Gastroesophageal sphincter (tissue), 4 donors: ENCODE results near the gene XYLT1. TPM values are rescaled to one million over a fixed set of nuclear protein-coding genes. Genes with fewer than 3 reads are reported as not detected.

Experiments
- ATAC-seq: fragments of 150-250 bp; one replicate; pipeline ENCODE4 v1.9.1; 2016; ENCODE audit warnings: mild to moderate bottlenecking, moderate library complexity
- H3K27ac ChIP-seq, 4 donors: fragments of 200-600 bp; sonication (generic) in 3 of 4; 1 replicate in 3 of 4; 2 replicates in 1 of 4; pipeline ENCODE4 v1.5.1; 2016 to 2019
- H3K27me3 ChIP-seq: fragments of 200-600 bp; sonication (generic); one replicate; pipeline ENCODE4 v1.5.1; 2019
- H3K36me3 ChIP-seq, 2 donors: fragments of 200-600 bp; sonication (generic); one replicate each; pipeline ENCODE4 v1.5.1; 2019; ENCODE audit warnings: control low read depth in 1 of 2
- H3K4me1 ChIP-seq, 3 donors: fragments of 200-600 bp; sonication (generic); 1 replicate in 2 of 3; 2 replicates in 1 of 3; pipeline ENCODE4 v1.5.1; 2016 to 2019; ENCODE audit warnings: control low read depth in 2 of 3
- H3K4me3 ChIP-seq, 2 donors: fragments of 200-600 bp; sonication (generic); one replicate each; pipeline ENCODE4 v1.5.1; 2019; ENCODE audit warnings: mild to moderate bottlenecking in 1 of 2, moderate library complexity in 1 of 2
- H3K9me3 ChIP-seq, 3 donors: fragments of 200-600 bp; sonication (generic); one replicate each; pipeline ENCODE4 v1.5.1; 2017 to 2019; ENCODE audit warnings: control low read depth in 2 of 3
- EP300 ChIP-seq: sonication (generic); formaldehyde crosslinking; IDR thresholded peaks from one replicate; pipeline ENCODE4 v1.6.1; 2017; ENCODE audit warnings: antibody characterized with exemption, mild to moderate bottlenecking
- POLR2A ChIP-seq, 2 donors: fragments of 450-650 bp; IDR thresholded peaks; one replicate each; pipeline ENCODE4 v1.6.1; 2017; ENCODE audit warnings: antibody characterized with exemption in 2 of 2, mild to moderate bottlenecking in 2 of 2, moderate library complexity in 1 of 2
- POLR2AphosphoS5 ChIP-seq: sonication (generic); formaldehyde crosslinking; IDR thresholded peaks from one replicate; pipeline ENCODE4 v1.6.1; 2017; ENCODE audit warnings: antibody characterized with exemption
- WGBS, 2 donors: methylation state at CpG; one replicate each; pipeline ENCODE4 v1.1.5; 2018; ENCODE audit warnings: low coverage in 1 of 2; 5-methylcytosine and 5-hydroxymethylcytosine counted together
- total RNA-seq, 4 donors: library from RNA; depleted of rRNA; stranded (reverse); fragments of >200 nt; gene quantifications; one replicate each; pipeline ENCODE4 v1.1.0, GENCODE V29; 2016
- TF ChIP-seq, protein P1 (sequence below), 4 experiments: fragments of 200-600 bp in 2 of 4; fragments of 450-650 bp in 2 of 4; sonication (generic) in 1 of 4; IDR thresholded peaks; one replicate each; pipeline ENCODE4 v1.5.1; 2017 to 2019; ENCODE audit warnings: antibody characterized with exemption in 4 of 4, mild to moderate bottlenecking in 2 of 4, moderate library complexity in 2 of 4

The XYLT1 gene
- total RNA-seq, 4 donors from 2014 or later = 19.1 to 51.6 (median 23.7) TPM

DNA sequence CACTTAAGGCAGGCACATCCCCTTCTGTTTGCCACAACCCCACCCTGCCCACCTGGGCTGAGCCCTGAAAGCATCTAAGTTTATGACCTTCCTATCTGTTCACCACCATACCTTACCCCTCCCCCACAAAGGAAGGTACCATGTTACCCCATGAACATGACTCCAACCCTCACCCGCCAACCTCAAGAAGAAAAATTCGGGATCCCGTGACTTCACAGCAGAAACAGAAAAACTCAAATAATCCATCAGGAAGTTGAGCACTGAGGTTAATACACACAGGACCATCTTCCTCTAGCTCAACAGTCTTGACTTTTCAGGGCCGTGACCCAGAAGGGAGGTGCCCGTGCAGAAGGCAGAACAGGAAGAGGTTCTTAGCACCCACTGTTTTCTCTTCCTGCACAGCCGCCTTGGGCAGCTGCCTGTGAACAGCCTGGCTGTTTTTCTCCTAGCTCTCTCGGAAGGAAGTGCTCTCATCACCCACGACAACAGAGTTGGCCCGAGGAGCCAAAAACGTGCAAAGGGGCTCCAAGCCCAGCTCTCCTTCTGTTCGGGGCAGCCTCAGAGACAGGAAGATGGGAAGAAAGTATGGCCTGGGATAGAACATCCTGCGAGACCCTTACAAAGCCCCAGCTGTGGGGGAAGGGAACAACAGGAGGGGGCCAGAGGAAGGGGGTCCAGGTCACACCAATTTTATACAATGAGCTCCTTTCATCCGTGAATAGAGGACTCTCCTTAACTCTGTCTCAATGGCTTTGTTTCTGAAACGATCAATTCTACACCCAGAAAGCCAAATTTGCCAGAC, 101.1 kb downstream of the XYLT1 start:
- TF ChIP-seq POLR2A (IDR thresholded peaks at IDR 0.05) = no peak
- TF ChIP-seq, protein P1, sequence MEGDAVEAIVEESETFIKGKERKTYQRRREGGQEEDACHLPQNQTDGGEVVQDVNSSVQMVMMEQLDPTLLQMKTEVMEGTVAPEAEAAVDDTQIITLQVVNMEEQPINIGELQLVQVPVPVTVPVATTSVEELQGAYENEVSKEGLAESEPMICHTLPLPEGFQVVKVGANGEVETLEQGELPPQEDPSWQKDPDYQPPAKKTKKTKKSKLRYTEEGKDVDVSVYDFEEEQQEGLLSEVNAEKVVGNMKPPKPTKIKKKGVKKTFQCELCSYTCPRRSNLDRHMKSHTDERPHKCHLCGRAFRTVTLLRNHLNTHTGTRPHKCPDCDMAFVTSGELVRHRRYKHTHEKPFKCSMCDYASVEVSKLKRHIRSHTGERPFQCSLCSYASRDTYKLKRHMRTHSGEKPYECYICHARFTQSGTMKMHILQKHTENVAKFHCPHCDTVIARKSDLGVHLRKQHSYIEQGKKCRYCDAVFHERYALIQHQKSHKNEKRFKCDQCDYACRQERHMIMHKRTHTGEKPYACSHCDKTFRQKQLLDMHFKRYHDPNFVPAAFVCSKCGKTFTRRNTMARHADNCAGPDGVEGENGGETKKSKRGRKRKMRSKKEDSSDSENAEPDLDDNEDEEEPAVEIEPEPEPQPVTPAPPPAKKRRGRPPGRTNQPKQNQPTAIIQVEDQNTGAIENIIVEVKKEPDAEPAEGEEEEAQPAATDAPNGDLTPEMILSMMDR (IDR thresholded peaks at IDR 0.05) = no peak
- TF ChIP-seq EP300 = no peak
- TF ChIP-seq POLR2AphosphoS5 = no peak
- H3K36me3 ChIP-seq = no peaks in the 10 kb centered on the region
- no peak overlapping the region for H3K4me3 ChIP-seq
- no peaks in the 10 kb centered on the region for H3K9me3 ChIP-seq
- peak; percentile 39 for ATAC-seq
- H3K27ac ChIP-seq = peak overlapping the region in 3 of 4 donors; percentile 43 to 73 (median 49)
- H3K4me1 ChIP-seq = peaks cover 1 to 70% (median 37%) of the 10 kb centered on the region in 3 donors
- 37 to 43% methylated on average over 7 to 10 of the region's 14 CpGs for WGBS, 2 donors
- no peaks in the 10 kb centered on the region for H3K27me3 ChIP-seq

DNA sequence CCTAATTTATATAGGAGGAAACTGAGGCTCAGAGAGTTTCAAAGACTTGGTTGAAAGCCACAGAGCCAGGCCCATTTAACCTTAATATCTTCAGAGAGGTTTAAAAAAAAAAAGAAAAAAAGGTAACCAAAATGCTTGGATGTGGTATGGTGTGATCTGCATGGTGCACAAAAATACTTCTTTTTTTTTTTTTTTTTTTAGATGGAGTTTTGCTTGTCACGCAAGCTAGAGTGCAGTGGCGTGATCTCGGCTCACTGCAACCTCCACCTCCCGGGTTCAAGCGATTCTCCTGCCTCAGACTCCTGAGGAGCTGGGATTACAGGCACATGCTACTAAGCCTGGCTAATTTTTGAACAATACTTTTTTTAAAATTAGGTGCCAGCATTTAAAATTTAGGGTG, 101.8 kb downstream of the XYLT1 start:
- H3K27me3 ChIP-seq = no peaks in the 10 kb centered on the region

DNA sequence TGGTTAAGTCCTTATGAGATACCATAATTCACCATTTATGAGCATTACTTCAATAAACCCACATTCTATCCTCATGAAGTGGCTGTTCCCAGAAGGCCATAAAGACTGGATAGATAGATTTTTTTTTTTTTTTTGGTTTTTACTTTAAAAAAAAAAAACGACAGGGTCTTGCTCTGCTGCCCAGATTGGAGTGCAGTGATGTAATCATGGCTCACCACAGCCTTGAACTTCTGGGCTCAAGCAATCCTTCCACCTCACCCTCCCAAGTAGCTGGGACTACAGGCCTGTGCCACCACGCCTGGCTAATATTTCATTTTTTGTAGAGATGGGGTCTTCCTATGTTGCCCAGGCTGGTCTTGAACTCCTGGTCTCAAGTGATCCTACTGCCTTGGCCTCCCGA, 102.3 kb downstream of the XYLT1 start:
- no peak for TF ChIP-seq EP300
- no peak for TF ChIP-seq POLR2A (IDR thresholded peaks at IDR 0.05)
- no peak for TF ChIP-seq POLR2AphosphoS5
- TF ChIP-seq, protein P1 (IDR thresholded peaks at IDR 0.05) = no peak

More for the DNA sequence above, 101.8 kb downstream of the XYLT1 start:
- 80 to 84% methylated on average over 1 to 5 of the region's 5 CpGs for WGBS, 2 donors
- no peak for ATAC-seq
- Histone ChIP-seq H3K4me3 (no peak overlapping the region), H3K27ac (peak overlapping the region in 3 of 4 donors; percentile 43 to 73 (median 49)), H3K4me1 (peaks cover 8 to 70% (median 43%) of the 10 kb centered on the region in 3 donors), H3K9me3 (no peaks in the 10 kb centered on the region), H3K36me3 (no peaks in the 10 kb centered on the region)
- TF ChIP-seq, protein P1 (IDR thresholded peaks at IDR 0.05) = no peak
- no peak for TF ChIP-seq POLR2A (IDR thresholded peaks at IDR 0.05)
- TF ChIP-seq EP300 = no peak
- no peak for TF ChIP-seq POLR2AphosphoS5

DNA sequence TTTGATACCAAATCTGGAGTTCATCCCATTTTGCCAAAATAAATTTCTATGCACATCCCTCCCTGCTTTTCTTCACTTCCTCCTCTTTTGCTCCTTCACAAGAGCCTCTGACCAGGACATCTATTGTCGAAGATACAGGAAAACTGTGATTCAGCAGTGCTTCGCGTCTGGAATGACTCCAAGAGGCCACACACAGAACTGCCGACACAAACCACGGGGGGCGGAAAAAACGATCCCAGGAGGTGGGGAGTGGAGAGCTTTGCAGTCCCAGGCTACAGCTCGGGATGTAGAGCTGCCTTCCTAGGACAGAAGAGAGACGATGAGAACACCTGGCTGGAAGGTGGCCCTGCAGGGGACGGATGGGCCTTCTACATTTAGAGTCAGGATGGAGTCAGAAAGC, 102.8 kb downstream of the XYLT1 start:
- TF ChIP-seq EP300 (no peak), POLR2AphosphoS5 (no peak), POLR2A (IDR thresholded peaks at IDR 0.05) (no peak)
- TF ChIP-seq, protein P1 (IDR thresholded peaks at IDR 0.05) = peak in 1 of 4 experiments; percentile 32
- Histone ChIP-seq H3K4me3 (no peak overlapping the region), H3K27ac (peak overlapping the region in 3 of 4 donors; percentile 12 to 71 (median 63)), H3K4me1 (peaks cover 8 to 79% (median 45%) of the 10 kb centered on the region in 3 donors), H3K27me3 (no peaks in the 10 kb centered on the region), H3K9me3 (no peaks in the 10 kb centered on the region), H3K36me3 (no peaks in the 10 kb centered on the region)
- WGBS, 2 donors = 40% methylated on average over 1 of the region's 10 CpGs; no CpG with 5 or more reads in 1 of the 2 donors
- ATAC-seq = no peak

More for the DNA sequence above, 102.3 kb downstream of the XYLT1 start:
- Histone ChIP-seq H3K4me3 (no peak overlapping the region), H3K36me3 (no peaks in the 10 kb centered on the region), H3K27me3 (no peaks in the 10 kb centered on the region), H3K9me3 (no peaks in the 10 kb centered on the region), H3K4me1 (peaks cover 8 to 74% (median 45%) of the 10 kb centered on the region in 3 donors), H3K27ac (peak overlapping the region in 3 of 4 donors; percentile 22 to 71 (median 63))
- ATAC-seq = no peak
- WGBS, 2 donors = 67 to 92% methylated on average over 2 to 3 of the region's 3 CpGs

DNA sequence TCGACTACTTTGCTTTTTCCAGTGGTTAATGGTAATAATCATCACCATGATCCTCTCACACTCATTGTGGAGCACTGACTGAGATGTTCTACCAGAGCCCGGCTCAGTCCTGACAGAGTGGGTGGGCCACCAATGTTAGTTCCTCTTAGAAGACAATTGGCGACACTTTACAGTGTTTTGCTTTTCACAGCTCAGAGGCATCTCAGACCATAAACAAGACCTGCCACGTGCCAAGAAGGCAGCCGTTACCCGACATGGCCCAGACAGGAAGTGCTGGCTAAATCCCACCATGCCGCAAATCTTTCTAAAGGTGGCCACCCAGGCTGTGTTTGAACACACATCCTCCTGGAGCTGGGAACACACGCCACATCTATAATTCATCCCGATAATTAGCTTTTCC, 103.7 kb downstream of the XYLT1 start:
- H3K27me3 ChIP-seq = no peaks in the 10 kb centered on the region
- TF ChIP-seq, protein P1 (IDR thresholded peaks at IDR 0.05) = no peak
- TF ChIP-seq POLR2AphosphoS5 (no peak), POLR2A (IDR thresholded peaks at IDR 0.05) (no peak)
- no peaks in the 10 kb centered on the region for H3K36me3 ChIP-seq
- ATAC-seq = no peak
- H3K4me3 ChIP-seq = no peak overlapping the region
- 80 to 87% methylated on average over 1 to 6 of the region's 9 CpGs for WGBS, 2 donors
- peak overlapping the region in 3 of 4 donors; percentile 12 to 71 (median 63) for H3K27ac ChIP-seq
- H3K4me1 ChIP-seq = peaks cover 8 to 88% (median 45%) of the 10 kb centered on the region in 3 donors
- no peaks in the 10 kb centered on the region for H3K9me3 ChIP-seq
